Stimulated activated CD8-positive, alpha-beta memory T cell treated with anti-CD3 and anti-CD28 coated beads, Interleukin-4, amount 100 ng/mL, for 1 hour (primary cell): ENCODE measurements around the gene PODXL.
"Not testable (repeated sequence)": the region's sequence is repeated elsewhere in the genome, so short reads cannot be mapped to it uniquely, and the experiment has no call there.

Experiments
- DNase-seq, 2 donors: peaks; one replicate each; pipeline ENCODE4 v3.0.0-alpha.2; 2020; ENCODE audit warnings: low read depth in 2 of 2, low spot score in 1 of 2

The PODXL gene

GRCh38 chr7:131511774-131512535, 44.5 kb downstream of the PODXL start:
- DNase-seq = no peak

- no peak for DNase-seq
These were observed 45.4 kb downstream of the PODXL start for GRCh38 chr7:131511071-131511470.

- no peak for DNase-seq
These were observed 46.6 kb downstream of the PODXL start for GRCh38 chr7:131509781-131510180.

- no peak for DNase-seq
These were observed 47.5 kb downstream of the PODXL start for GRCh38 chr7:131508754-131509486.

GRCh38 chr7:131507592-131508331, 48.7 kb downstream of the PODXL start:
- peak; percentile 50 to 65 for DNase-seq

GRCh38 chr7:131506597-131506996, 49.8 kb downstream of the PODXL start:
- no peak for DNase-seq

- no peak for DNase-seq
These were observed 50.5 kb downstream of the PODXL start for GRCh38 chr7:131505636-131506557.

- DNase-seq = not testable (repeated sequence)
These were observed 51.3 kb downstream of the PODXL start for GRCh38 chr7:131505037-131505620.

- no peak for DNase-seq
These were observed 52.1 kb downstream of the PODXL start for GRCh38 chr7:131504157-131504899.

GRCh38 chr7:131503639-131504038, 52.8 kb downstream of the PODXL start:
- DNase-seq = no peak

GRCh38 chr7:131502810-131503508, 53.5 kb downstream of the PODXL start:
- no peak for DNase-seq

- no peak for DNase-seq
These were observed 54.3 kb downstream of the PODXL start for GRCh38 chr7:131501930-131502685.

- DNase-seq = no peak
These were observed 55.0 kb downstream of the PODXL start for GRCh38 chr7:131501422-131501821.

GRCh38 chr7:131500357-131500756, 56.1 kb downstream of the PODXL start:
- no peak for DNase-seq

GRCh38 chr7:131499801-131500200, 56.6 kb downstream of the PODXL start:
- no peak for DNase-seq

- DNase-seq = no peak
These were observed 58.1 kb downstream of the PODXL start for GRCh38 chr7:131498237-131498885.

GRCh38 chr7:131497454-131497853, 59.0 kb downstream of the PODXL start:
- no peak for DNase-seq
